HEK293 (cell line): ENCODE results near the gene MAIP1.
A peak's percentile ranks its signal among the peaks of the same experiment; 100 is the strongest.

Source experiments
- CTCF ChIA-PET: fragments of 350-600 bp; formaldehyde crosslinking; extraction: SDS; loops from one replicate; lab custom pipeline; 2021; ENCODE audit warnings: antibody characterized with exemption; lab: Yijun Ruan, JAX
- POLR2A ChIA-PET: fragments of 300-600 bp; formaldehyde crosslinking; extraction: SDS; loops from one replicate; lab custom pipeline; 2020; ENCODE audit warnings: antibody characterized with exemption, inconsistent platforms; lab: Yijun Ruan, JAX
- H3K27ac ChIP-seq: fragments of 200-500 bp; sonication (Bioruptor generic); 2 replicates; pipeline ENCODE4 v1.5.1; 2014; ENCODE audit warnings: low read depth, low read length, control low read depth, inconsistent platforms; ENCODE audit errors: extremely low read depth
- H3K36me3 ChIP-seq, 2 experiments: fragments of 200-500 bp in 1 of 2; sonication (Bioruptor generic) in 1 of 2; 1 replicate in 1 of 2; 2 replicates in 1 of 2; pipeline ENCODE4 v1.5.1; 2014 to 2017; ENCODE audit warnings: inconsistent platforms in 2 of 2, low read length in 2 of 2; ENCODE audit not compliant: control insufficient read depth in 2 of 2, insufficient read depth in 1 of 2
- H3K4me1 ChIP-seq: fragments of 200-500 bp; sonication (Bioruptor generic); 2 replicates; pipeline ENCODE4 v1.5.1; 2014; ENCODE audit warnings: mild to moderate bottlenecking, low read length, inconsistent platforms; ENCODE audit not compliant: control insufficient read depth, insufficient read depth
- H3K4me3 ChIP-seq: 2 replicates; pipeline ENCODE4 v1.5.1; 2011; ENCODE audit warnings: low read depth, mild to moderate bottlenecking, control low read depth, low read length, moderate library complexity
- H3K9me3 ChIP-seq: fragments of 200-500 bp; sonication (Bioruptor generic); 2 replicates; pipeline ENCODE4 v1.5.1; 2014; ENCODE audit warnings: low read depth, low read length, inconsistent platforms; ENCODE audit not compliant: control insufficient read depth, insufficient read depth
- GFI1B ChIP-seq: fragments of 450-650 bp; formaldehyde crosslinking; IDR thresholded peaks from 2 replicates; pipeline ENCODE4 v1.5.1; 2016; ENCODE audit warnings: missing biosample characterization, missing genetic modification characterization
- HOXA7 ChIP-seq: sonication (generic); formaldehyde crosslinking; IDR thresholded peaks from 2 replicates; pipeline ENCODE4 v1.8.1; 2022; ENCODE audit warnings: missing genetic modification reagents, borderline replicate concordance
- KLF9 ChIP-seq: fragments of 450-650 bp; formaldehyde crosslinking; IDR thresholded peaks from 2 replicates; pipeline ENCODE4 v1.5.1; 2016; ENCODE audit warnings: missing biosample characterization, missing genetic modification characterization, low read depth
- SETDB1 ChIP-seq: IDR thresholded peaks from one replicate; pipeline ENCODE4 v1.6.1; 2017; ENCODE audit warnings: mild to moderate bottlenecking, low read length, moderate library complexity, mixed read lengths; ENCODE audit not compliant: insufficient read length
- TRIM28 ChIP-seq: IDR thresholded peaks from 2 replicates; pipeline ENCODE4 v1.6.1; 2011; ENCODE audit warnings: low read length, control low read depth, borderline replicate concordance
- YY1 ChIP-seq: fragments of 450-650 bp; formaldehyde crosslinking; IDR thresholded peaks from 2 replicates; pipeline ENCODE4 v1.5.1; 2018; ENCODE audit warnings: missing biosample characterization, missing genetic modification characterization
- YY2 ChIP-seq: fragments of 450-650 bp; formaldehyde crosslinking; IDR thresholded peaks from 2 replicates; pipeline ENCODE4 v1.5.1; 2016; ENCODE audit warnings: missing biosample characterization, missing genetic modification characterization
- ZNF174 ChIP-seq: fragments of 450-650 bp; formaldehyde crosslinking; IDR thresholded peaks from 2 replicates; pipeline ENCODE4 v1.5.0; 2017; ENCODE audit warnings: missing biosample characterization, mild to moderate bottlenecking, missing genetic modification characterization
- ZNF175 ChIP-seq: fragments of 450-650 bp; formaldehyde crosslinking; IDR thresholded peaks from 2 replicates; pipeline ENCODE4 v1.5.1; 2016; ENCODE audit warnings: missing biosample characterization, missing genetic modification characterization
- ZNF221 ChIP-seq: fragments of 450-650 bp; formaldehyde crosslinking; IDR thresholded peaks from 2 replicates; pipeline ENCODE4 v1.5.1; 2017; ENCODE audit warnings: missing biosample characterization, missing genetic modification characterization, borderline replicate concordance
- ZNF311 ChIP-seq: fragments of 450-650 bp; formaldehyde crosslinking; IDR thresholded peaks from 2 replicates; pipeline ENCODE4 v1.5.1; 2017; ENCODE audit warnings: missing biosample characterization, missing genetic modification characterization, borderline replicate concordance
- ZNF335 ChIP-seq: fragments of 450-650 bp; formaldehyde crosslinking; conservative IDR thresholded peaks from 2 replicates; pipeline ENCODE4 v1.5.1; 2016; ENCODE audit warnings: missing biosample characterization, missing genetic modification characterization
- ZNF394 ChIP-seq: fragments of 450-650 bp; formaldehyde crosslinking; IDR thresholded peaks from 2 replicates; pipeline ENCODE4 v1.5.1; 2016; ENCODE audit warnings: missing biosample characterization, missing genetic modification characterization, mild to moderate bottlenecking, moderate library complexity, borderline replicate concordance
- ZNF610 ChIP-seq: fragments of 450-650 bp; formaldehyde crosslinking; IDR thresholded peaks from 2 replicates; pipeline ENCODE4 v1.5.1; 2016; ENCODE audit warnings: missing biosample characterization, missing genetic modification characterization, borderline replicate concordance
- ZNF624 ChIP-seq: fragments of 450-650 bp; formaldehyde crosslinking; IDR thresholded peaks from 2 replicates; pipeline ENCODE4 v1.5.1; 2017; ENCODE audit warnings: missing biosample characterization, missing genetic modification characterization
- ZNF660 ChIP-seq: fragments of 450-650 bp; IDR thresholded peaks from 2 replicates; pipeline ENCODE4 v1.5.1; 2018; ENCODE audit warnings: missing biosample characterization, mild to moderate bottlenecking, missing genetic modification characterization
- ZNF664 ChIP-seq: fragments of 450-650 bp; formaldehyde crosslinking; IDR thresholded peaks from 2 replicates; pipeline ENCODE4 v1.5.1; 2016; ENCODE audit warnings: missing biosample characterization, missing genetic modification characterization
- ZNF701 ChIP-seq: fragments of 450-650 bp; formaldehyde crosslinking; IDR thresholded peaks from 2 replicates; pipeline ENCODE4 v1.5.1; 2016; ENCODE audit warnings: missing biosample characterization, missing genetic modification characterization
- ZNF792 ChIP-seq: fragments of 450-650 bp; formaldehyde crosslinking; IDR thresholded peaks from 2 replicates; pipeline ENCODE4 v1.5.1; 2016; ENCODE audit warnings: missing biosample characterization, missing genetic modification characterization
- TF ChIP-seq, protein P1 (sequence below): fragments of 450-650 bp; formaldehyde crosslinking; IDR thresholded peaks from 2 replicates; pipeline ENCODE4 v1.5.1; 2017; ENCODE audit warnings: missing biosample characterization, missing genetic modification characterization
- TF ChIP-seq, protein P2 (sequence below): fragments of 450-650 bp; formaldehyde crosslinking; IDR thresholded peaks from 2 replicates; pipeline ENCODE4; 2016; ENCODE audit warnings: missing biosample characterization, missing genetic modification characterization

Gene MAIP1

DNA sequence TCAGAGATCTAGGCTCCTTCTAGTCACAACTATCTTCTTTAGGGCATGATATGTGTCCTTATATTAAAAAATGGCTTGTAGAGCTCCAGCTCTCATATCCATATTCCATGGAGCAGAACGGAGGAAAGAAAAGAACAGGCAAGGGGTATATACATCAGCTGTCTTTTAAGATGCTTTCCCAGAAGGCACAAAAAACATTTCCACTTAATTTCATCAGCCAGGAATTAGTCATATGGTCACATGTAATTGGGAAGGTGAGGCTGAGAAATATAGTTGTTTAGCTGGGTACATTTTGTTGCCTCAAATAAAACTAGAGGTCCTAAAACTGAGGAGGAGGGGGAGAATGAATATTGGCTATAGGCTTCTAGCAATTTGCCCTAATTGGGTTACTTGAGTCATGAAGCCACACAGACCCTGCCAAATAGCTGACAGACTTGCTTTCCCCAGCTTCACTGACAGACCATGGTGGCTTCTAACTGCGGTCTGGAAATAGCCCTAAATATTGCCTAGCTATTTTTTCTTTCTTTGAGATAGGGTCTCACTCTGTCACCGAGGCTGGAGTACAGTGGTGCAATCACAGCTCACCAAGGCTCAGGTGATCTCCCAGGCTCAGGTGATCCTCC is 20.0 kb downstream of the MAIP1 start:
- Histone ChIP-seq H3K9me3 (no peaks in the 10 kb centered on the region), H3K4me1 (no peaks in the 10 kb centered on the region), H3K4me3 (no peak overlapping the region), H3K27ac (no peak overlapping the region), H3K36me3 (peaks cover 0 to 9% of the 10 kb centered on the region in 2 experiments; a peak in 2 of 3 replicates)
- ChIA-PET CTCF (interaction anchor here (0.7 to 2.9 kb wide), 6 partner anchors 10 to 736 kb away, joined by 3 to 14 read pairs (median 4); no protein-coding TSS in a partner anchor), POLR2A (no interaction called here)
- TF ChIP-seq ZNF335 (peak; percentile 74), YY2 (tag by site-specific recombination) (no peak)
- TF ChIP-seq, all 188 proteins: peak for 1

DNA sequence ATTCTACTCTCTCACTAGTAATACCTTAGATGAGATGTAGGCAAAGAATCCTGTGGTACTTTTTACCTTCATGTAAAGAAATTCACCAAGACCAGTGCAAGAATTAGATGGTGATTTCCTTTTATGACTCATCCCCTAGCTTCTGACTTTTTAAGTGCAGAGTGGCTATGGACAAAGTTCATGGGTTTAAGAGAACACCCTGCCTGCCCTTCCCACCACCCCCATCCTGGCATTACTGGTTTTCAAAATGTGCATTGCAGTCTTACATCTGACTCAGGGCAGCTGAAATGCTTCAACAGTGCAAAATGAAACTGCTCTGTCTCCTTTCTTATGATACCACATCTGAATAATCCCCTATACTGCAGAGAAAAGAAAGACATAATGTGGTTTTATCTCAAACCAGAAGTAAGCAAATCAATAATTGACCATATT is 22.6 kb downstream of the MAIP1 start:
- H3K27ac ChIP-seq, result no peak overlapping the region
- no peak overlapping the region for H3K4me3 ChIP-seq
- H3K36me3 ChIP-seq, result peaks cover 0 to 6% of the 10 kb centered on the region in 2 experiments; a peak in 2 of 3 replicates
- H3K4me1 ChIP-seq, result no peaks in the 10 kb centered on the region; the same call in 1 of the 2 replicates
- POLR2A ChIA-PET, result no interaction called here
- CTCF ChIA-PET, result interaction anchor here (1.5 to 2.7 kb wide), 3 partner anchors 506 to 758 kb away, joined by 3 to 45 read pairs (median 10); no protein-coding TSS in a partner anchor
- H3K9me3 ChIP-seq, result no peaks in the 10 kb centered on the region
- no peak for TF ChIP-seq YY1 (tag by site-specific recombination)
- TF ChIP-seq SETDB1, result no peak
- no peak for TF ChIP-seq ZNF221
- TF ChIP-seq ZNF624 (tag by site-specific recombination), result no peak
- TF ChIP-seq ZNF792 (tag by site-specific recombination), result no peak
- no peak for TF ChIP-seq ZNF701 (tag by site-specific recombination)
- no peak for TF ChIP-seq TRIM28
- no peak for TF ChIP-seq ZNF660 (tag by site-specific recombination)
- no peak for TF ChIP-seq GFI1B (tag by site-specific recombination)
- TF ChIP-seq ZNF664 (tag by site-specific recombination), result no peak
- TF ChIP-seq HOXA7 (CRISPR knock-in tag), result no peak
- TF ChIP-seq ZNF311 (tag by site-specific recombination), result no peak

DNA sequence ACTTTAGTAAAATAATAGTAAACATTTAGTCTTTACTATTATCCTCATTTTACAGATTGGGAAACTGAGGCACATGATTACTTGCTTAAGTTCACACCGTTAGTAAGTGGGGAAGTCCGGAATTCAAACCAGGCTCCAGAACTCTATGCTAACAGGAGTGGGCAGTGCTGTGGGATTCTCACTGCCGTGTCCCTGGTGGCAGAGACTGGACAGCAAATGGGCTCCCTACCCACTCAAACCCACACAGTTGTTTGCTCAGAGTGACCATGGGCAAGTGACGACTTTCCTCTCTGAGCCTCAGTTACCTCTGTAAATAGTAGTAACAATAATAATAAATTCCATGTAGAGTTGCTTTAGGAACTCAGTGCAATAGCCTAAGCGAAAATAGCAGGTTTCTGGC is 24.0 kb downstream of the MAIP1 start:
- H3K9me3 ChIP-seq, result no peaks in the 10 kb centered on the region
- H3K4me1 ChIP-seq, result no peaks in the 10 kb centered on the region; the same call in 1 of the 2 replicates
- ChIA-PET POLR2A (no interaction called here), CTCF (interaction anchor here (0.9 to 2.7 kb wide), 9 partner anchors 10 to 756 kb away, joined by 3 to 45 read pairs (median 4); no protein-coding TSS in a partner anchor)
- TF ChIP-seq, protein P1, sequence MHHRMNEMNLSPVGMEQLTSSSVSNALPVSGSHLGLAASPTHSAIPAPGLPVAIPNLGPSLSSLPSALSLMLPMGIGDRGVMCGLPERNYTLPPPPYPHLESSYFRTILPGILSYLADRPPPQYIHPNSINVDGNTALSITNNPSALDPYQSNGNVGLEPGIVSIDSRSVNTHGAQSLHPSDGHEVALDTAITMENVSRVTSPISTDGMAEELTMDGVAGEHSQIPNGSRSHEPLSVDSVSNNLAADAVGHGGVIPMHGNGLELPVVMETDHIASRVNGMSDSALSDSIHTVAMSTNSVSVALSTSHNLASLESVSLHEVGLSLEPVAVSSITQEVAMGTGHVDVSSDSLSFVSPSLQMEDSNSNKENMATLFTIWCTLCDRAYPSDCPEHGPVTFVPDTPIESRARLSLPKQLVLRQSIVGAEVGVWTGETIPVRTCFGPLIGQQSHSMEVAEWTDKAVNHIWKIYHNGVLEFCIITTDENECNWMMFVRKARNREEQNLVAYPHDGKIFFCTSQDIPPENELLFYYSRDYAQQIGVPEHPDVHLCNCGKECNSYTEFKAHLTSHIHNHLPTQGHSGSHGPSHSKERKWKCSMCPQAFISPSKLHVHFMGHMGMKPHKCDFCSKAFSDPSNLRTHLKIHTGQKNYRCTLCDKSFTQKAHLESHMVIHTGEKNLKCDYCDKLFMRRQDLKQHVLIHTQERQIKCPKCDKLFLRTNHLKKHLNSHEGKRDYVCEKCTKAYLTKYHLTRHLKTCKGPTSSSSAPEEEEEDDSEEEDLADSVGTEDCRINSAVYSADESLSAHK, result no peak
- TF ChIP-seq ZNF610 (tag by site-specific recombination) (no peak), ZNF175 (tag by site-specific recombination) (no peak), KLF9 (no peak), ZNF174 (tag by site-specific recombination) (no peak), ZNF394 (no peak)
- TF ChIP-seq, protein P2, sequence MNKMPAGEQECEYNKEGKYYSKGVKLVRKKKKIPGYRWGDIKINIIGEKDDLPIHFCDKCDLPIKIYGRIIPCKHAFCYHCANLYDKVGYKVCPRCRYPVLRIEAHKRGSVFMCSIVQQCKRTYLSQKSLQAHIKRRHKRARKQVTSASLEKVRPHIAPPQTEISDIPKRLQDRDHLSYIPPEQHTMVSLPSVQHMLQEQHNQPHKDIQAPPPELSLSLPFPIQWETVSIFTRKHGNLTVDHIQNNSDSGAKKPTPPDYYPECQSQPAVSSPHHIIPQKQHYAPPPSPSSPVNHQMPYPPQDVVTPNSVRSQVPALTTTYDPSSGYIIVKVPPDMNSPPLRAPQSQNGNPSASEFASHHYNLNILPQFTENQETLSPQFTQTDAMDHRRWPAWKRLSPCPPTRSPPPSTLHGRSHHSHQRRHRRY (tag by site-specific recombination), result no peak
- no peak overlapping the region for H3K4me3 ChIP-seq
- H3K36me3 ChIP-seq, result peaks cover 0 to 3% of the 10 kb centered on the region in 2 experiments; a peak in 2 of 3 replicates
- no peak overlapping the region for H3K27ac ChIP-seq
